T-helper 17 cell (primary cell): Measurements from ENCODE around the gene IGFL3. TPM values are rescaled to one million over a fixed set of nuclear protein-coding genes. Genes with fewer than 3 reads are reported as not detected.
"Not testable (repeated sequence)": the region's sequence is repeated elsewhere in the genome, so short reads cannot be mapped to it uniquely, and the experiment has no call there.

ENCODE experiments used
- ATAC-seq: fragments of 150-1000 bp; cut with Tn5 transposase; 2 replicates; pipeline ENCODE4 v1.10.0; 2021; ENCODE audit warnings: mild to moderate bottlenecking, moderate library complexity
- DNase-seq, 3 donors: peaks; one replicate each; pipeline versions ENCODE4 v3.0.0 to v3.0.0-alpha.2; 2020 to 2021
- H3K9me3 ChIP-seq: one replicate; pipeline ENCODE4 v1.7.0; 2013; ENCODE audit warnings: low read length, mild to moderate bottlenecking; ENCODE audit not compliant: control insufficient read depth, poor library complexity, severe bottlenecking
- H3K27ac Mint-ChIP-seq: one replicate; pipeline ENCODE4 v1.8.0; 2022; ENCODE audit warnings: mild to moderate bottlenecking, moderate library complexity, mixed read lengths
- H3K27me3 Mint-ChIP-seq: one replicate; pipeline ENCODE4 v1.8.0; 2022; ENCODE audit warnings: mixed read lengths
- H3K36me3 Mint-ChIP-seq: one replicate; pipeline ENCODE4 v1.8.0; 2022; ENCODE audit warnings: low read depth, mixed read lengths
- H3K4me1 Mint-ChIP-seq: one replicate; pipeline ENCODE4 v1.8.0; 2022; ENCODE audit warnings: mild to moderate bottlenecking, mixed read lengths
- H3K4me3 Mint-ChIP-seq: one replicate; pipeline ENCODE4 v1.8.0; 2022; ENCODE audit warnings: mild to moderate bottlenecking, moderate library complexity, mixed read lengths
- total RNA-seq, 4 donors: library from RNA in 2 of 4; stranded (reverse) in 2 of 4; gene quantifications; one replicate each; pipeline ENCODE4 v1.2.3 and lab custom pipeline; 2022 to 2026

Gene IGFL3
- total RNA-seq, 2 donors from 2014 or later: not detected

DNA sequence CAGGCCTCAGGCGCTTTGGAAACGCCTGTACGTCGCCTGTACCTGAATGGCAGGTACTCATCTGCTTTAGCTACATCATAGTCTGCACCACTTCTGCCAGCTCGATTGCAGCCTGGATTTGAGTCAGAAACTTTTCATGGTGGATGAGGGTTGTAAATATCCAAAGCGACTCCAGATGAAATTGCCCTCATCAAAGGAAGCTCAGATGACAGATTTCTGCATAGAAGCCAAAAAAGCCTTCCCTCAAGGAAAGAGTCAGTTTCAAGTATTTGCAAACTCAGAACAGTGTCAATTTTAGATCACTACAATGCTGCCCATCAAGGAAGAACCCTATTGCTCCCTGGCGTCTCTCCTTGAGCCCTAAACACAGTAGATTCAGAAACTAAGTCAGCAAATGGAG is 44.9 kb downstream of the IGFL3 start:
- Mint-ChIP-seq H3K27ac (no peak overlapping the region), H3K4me3 (no peak overlapping the region), H3K36me3 (no peaks in the 10 kb centered on the region), H3K4me1 (peaks cover 7% of the 10 kb centered on the region), H3K27me3 (peaks cover 66% of the 10 kb centered on the region)
- ATAC-seq (no peak), DNase-seq (no peak)
- H3K9me3 ChIP-seq: no peaks in the 10 kb centered on the region

DNA sequence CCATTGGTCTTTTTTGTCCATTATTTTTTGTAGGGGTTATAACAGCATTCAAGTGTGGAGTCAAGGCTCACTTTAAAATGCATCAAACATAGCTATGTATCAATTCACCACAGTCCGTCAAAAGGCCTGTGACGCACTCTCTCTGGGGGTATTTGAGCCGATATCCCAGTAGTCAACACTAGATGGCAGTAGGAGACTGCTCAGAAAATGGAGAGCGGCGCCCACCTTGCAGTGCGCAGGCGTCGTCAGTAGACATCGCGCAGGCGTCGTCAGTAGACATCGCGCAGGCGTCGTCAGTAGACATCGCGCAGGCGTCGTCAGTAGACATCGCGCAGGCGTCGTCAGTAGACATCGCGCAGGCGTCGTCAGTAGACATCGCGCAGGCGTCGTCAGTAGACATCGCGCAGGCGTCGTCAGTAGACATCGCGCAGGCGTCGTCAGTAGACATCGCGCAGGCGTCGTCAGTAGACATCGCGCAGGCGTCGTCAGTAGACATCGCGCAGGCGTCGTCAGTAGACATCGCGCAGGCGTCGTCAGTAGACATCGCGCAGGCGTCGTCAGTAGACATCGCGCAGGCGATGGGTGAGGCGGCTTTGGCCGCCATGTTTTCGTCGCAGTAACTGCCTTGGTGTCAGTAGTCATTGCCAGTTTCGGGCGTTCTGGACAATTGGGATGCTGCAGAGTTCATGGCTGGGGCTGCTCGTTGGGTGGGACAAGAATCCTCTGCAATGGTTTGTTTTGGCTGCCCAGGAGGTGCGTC is 45.7 kb downstream of the IGFL3 start:
- not testable (repeated sequence) for H3K27ac Mint-ChIP-seq, DNase-seq, H3K9me3 ChIP-seq, H3K36me3 Mint-ChIP-seq, H3K4me3 Mint-ChIP-seq, ATAC-seq, H3K4me1 Mint-ChIP-seq
- H3K27me3 Mint-ChIP-seq: peaks cover 67% of the 10 kb centered on the region

DNA sequence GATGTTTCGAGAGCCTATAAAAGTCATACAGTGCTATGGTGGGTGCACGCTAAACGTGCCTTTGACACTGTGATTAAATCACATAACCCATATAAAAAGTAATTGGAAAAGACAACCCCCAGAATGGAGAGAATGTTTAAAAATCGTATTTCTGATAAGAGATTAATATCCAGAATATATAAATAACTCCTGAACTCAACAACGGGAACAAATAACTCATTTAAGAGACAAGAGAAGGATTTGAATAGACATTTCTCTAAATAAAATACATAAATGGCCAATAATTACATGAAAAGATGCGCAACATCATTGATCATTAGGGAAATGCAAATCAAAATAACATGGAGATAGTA is 46.7 kb downstream of the IGFL3 start:
- no peaks in the 10 kb centered on the region for H3K9me3 ChIP-seq
- Mint-ChIP-seq H3K27ac (peak overlapping the region; percentile 66), H3K4me1 (peaks cover 7% of the 10 kb centered on the region), H3K4me3 (peak overlapping the region; percentile 67), H3K36me3 (no peaks in the 10 kb centered on the region), H3K27me3 (peaks cover 77% of the 10 kb centered on the region)
- DNase-seq (no peak), ATAC-seq (no peak)

DNA sequence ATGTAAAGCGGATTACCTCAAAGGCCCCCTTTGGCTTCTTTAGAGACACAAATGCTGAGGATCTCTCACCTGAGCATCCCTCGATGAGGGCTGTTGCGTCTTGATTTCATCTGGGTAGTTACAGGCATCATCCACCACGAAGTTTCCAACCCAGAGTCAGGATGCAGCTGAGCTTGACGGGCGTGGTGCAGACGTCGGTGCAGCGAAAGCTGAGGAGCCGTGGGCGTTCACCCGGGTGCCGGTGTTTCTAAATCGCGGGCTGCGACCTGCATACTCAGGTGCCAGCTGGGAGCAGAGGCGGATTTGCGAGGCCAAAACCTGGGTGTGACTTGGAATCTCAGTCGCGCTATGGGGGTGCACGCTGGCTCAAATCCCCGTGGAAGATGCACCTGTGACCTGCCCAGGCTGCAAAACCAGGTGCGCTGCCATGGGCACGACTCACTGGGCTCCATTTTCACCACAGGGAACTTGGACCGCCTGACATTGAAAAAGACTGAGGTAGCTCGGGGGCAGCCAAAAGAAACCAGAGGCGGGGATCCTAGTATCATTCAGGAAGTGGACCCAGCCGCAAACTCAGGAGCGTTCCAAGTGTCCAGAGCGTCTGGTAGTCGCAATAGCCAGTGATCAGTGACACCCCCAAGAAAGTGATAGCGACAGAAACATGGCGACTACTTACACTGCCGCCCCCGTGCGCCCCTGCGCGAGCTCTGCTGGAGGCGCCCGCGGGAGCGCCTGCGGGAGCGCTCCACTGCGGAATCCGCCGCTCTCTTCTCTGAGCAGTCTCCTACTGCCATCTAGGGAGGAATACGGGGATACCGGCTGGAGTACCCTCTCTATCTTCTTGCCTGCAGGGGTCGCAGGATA is 47.3 kb downstream of the IGFL3 start:
- no peak for DNase-seq
- Mint-ChIP-seq H3K4me1 (peaks cover 7% of the 10 kb centered on the region), H3K4me3 (peak overlapping the region; percentile 67), H3K27me3 (peaks cover 78% of the 10 kb centered on the region), H3K27ac (peak overlapping the region; percentile 66), H3K36me3 (no peaks in the 10 kb centered on the region)
- ATAC-seq: peak; percentile 35
- no peaks in the 10 kb centered on the region for H3K9me3 ChIP-seq

DNA sequence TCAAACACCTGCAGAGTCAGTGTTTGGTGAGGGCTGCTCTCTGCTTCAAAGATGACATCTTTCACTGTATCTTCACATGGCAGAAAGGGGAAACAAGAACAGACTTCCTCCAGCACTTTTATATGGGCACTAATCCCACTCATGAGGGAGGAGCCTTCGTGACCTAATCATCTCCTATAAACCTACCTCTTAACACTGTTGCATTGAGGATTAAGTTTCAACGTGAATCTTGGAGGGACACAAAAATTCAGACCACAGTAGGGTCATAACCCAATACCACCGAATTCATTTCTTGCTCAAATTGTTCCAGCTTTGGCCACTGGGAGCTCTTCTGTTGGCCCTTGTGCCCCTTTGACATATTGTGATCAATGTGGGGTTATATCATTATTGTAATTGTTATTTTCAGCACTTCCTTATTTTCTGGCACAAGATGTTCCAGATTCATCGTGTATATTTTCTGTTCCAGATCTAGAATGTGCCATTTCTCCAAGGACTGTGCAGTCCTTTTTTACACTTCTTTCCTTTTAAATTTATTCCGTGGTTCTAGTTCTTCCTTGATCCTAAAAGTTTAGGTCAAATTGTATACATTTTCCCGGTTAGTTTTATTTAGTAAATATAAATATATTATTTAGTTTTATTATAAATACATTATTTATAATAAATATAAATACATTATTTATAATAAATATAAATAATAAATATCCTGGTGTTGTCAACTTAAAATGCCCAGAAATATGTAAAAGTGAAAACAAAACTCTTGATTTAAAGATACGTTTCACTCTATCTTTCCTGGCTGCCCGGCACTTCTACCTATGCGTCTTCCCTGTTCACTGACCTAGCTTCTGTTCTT is 48.2 kb downstream of the IGFL3 start:
- Mint-ChIP-seq H3K27ac (no peak overlapping the region), H3K27me3 (peaks cover 78% of the 10 kb centered on the region)

DNA sequence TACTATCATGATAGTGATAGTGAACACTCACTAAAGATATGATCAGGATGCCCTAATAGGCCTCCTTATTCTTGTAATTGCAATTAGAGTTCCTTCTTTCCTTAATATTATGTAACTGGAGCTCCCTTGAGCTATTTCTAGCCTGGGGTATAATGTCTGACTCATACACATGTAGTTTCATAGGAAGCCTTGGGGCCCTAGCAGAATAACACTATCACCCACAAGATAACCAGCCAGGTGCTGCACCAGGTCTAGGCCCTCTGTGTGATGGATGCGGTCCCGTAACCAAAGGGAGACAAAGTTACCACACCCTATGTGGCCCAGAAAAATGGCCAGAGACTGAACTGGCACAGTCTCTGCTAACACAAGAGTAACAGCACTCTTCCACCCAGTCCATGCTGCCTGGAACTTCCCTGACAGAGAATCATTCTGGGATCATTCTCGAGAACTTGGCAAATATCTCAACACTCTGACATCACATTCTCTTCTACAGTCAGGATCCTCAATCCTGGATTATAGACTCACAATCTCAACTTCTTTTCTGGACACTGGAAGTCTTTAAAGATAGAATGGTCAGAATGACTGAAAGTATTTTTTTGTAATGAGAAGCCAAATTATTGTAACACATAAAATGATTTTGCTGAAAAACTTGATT is 51.1 kb downstream of the IGFL3 start:
- H3K9me3 ChIP-seq: no peaks in the 10 kb centered on the region
- ATAC-seq (no peak), DNase-seq (no peak)
- Mint-ChIP-seq H3K27me3 (peaks cover 85% of the 10 kb centered on the region), H3K4me3 (no peak overlapping the region), H3K4me1 (peaks cover 7% of the 10 kb centered on the region), H3K27ac (no peak overlapping the region), H3K36me3 (no peaks in the 10 kb centered on the region)

More for the DNA sequence above, 48.2 kb downstream of the IGFL3 start:
- Mint-ChIP-seq H3K4me1 (peaks cover 7% of the 10 kb centered on the region), H3K36me3 (no peaks in the 10 kb centered on the region), H3K4me3 (no peak overlapping the region)
- no peak for DNase-seq
- no peaks in the 10 kb centered on the region for H3K9me3 ChIP-seq
- ATAC-seq: no peak

Other genes starting within 250 kb of the IGFL3 start
- gene IRF2BP1, start 238.5 kb downstream of the IGFL3 start, total RNA-seq: 10 to 100 TPM; 16.0 to 18.7 TPM
- 1 to 10 TPM; 7.1 to 7.5 TPM for gene MYPOP, start 222.1 kb downstream of the IGFL3 start, total RNA-seq
- not detected for gene NANOS2, start 209.9 kb downstream of the IGFL3 start, total RNA-seq
- not detected for gene NOVA2, start 150.8 kb downstream of the IGFL3 start, total RNA-seq
- 10 to 100 TPM; 13.5 to 15.6 TPM for gene CCDC61, start 129.2 kb downstream of the IGFL3 start, total RNA-seq
- not detected for gene PGLYRP1, start 101.6 kb downstream of the IGFL3 start, total RNA-seq
- not detected for gene IGFL4, start 83.7 kb downstream of the IGFL3 start, total RNA-seq
- under 1 TPM in 1 of 2 donors, not detected in 1; 0.72 TPM for gene IGFL2, start 23.6 kb upstream of the IGFL3 start, total RNA-seq
- gene IGFL1, start 105.1 kb upstream of the IGFL3 start, total RNA-seq: not detected
- gene HIF3A, start 172.4 kb upstream of the IGFL3 start, total RNA-seq: not detected
- 10 to 100 TPM; 34.8 to 42.8 TPM for gene PPP5C, start 222.4 kb upstream of the IGFL3 start, total RNA-seq